Ovary (tissue), 3 donors: ENCODE measurements around the gene SPACA9.

Experiments used
- CTCF ChIP-seq, 3 donors: fragments of 450-650 bp in 2 of 3; fragments of 200-600 bp in 1 of 3; IDR thresholded peaks; one replicate each; pipeline versions ENCODE4 v1.5.1 to v1.8.0; 2016 to 2022; ENCODE audit warnings: antibody characterized with exemption in 3 of 3, mild to moderate bottlenecking in 1 of 3
- POLR2A ChIP-seq: fragments of 450-650 bp; IDR thresholded peaks from one replicate; pipeline ENCODE4 v1.6.1; 2017; ENCODE audit warnings: antibody characterized with exemption, mild to moderate bottlenecking, moderate library complexity
- donor health status: DM: no; HTN: no; CAD: no.

- TF ChIP-seq CTCF (IDR thresholded peaks at IDR 0.05) (no peak), POLR2A (no peak)
Observed at GRCh38 chr9:132931178-132931735, 52.6 kb downstream of the SPACA9 start.
